Activated CD8-positive, alpha-beta memory T cell treated with anti-CD3 and anti-CD28 coated beads, Interleukin-2, amount 50 U/mL, for 48 hours (primary cell): ENCODE data around the gene PSMD5.

Source experiments
- DNase-seq: peaks from one replicate; pipeline ENCODE4 v3.0.0-alpha.2; 2020

Gene PSMD5

GRCh38 chr9:120801441-120801840 is 41.3 kb downstream of the PSMD5 start:
- DNase-seq: no peak

DNA sequence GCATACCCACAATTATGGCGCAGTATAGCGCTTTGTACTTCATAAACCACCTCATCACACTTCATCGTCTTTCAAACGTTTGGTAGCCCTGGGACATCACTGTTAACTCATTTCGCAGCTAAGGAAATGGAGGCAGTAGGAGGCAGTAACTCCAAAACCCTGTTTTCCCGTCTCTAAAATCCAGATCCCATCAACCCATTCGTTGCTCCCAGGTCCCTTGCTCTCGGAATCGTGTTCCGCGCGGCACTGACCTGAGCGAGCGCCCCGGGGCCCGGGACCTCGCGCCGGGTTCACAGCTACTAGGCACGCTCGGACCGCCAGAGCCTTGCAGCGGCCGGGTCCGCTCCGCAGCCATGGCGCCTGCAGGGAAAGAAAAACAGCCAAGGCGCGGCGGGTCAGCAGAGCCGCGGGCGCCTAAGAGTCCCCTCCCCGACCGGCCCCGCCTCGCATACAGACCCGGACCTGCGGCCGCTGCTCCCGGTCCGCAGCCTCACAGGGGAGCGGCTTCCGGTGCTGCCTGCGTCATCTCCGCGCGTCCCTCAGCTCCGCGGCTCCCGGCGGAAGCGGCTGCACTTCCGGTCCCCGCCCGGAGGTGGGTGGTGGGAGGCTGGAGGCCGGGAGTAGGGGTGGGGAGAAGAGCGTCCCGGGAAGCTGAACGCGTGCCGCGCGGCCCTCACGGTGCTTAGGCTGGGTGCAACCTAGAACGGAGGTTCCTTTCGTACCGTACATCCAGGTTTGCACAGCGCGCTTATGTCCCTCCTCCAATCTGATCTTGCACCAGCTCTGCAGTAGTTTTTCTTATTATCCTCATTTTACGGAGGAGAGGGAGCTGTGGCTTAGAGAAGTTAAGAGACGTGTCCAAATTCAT is 49.6 kb downstream of the PSMD5 start, which contains the start of gene FBXW2:
Gene FBXW2 (minus strand): TSS at position 519 of the 868 bp plus-strand sequence. CDS start 5,158 bp downstream, outside the sequence.
- DNase-seq: peak; percentile 96

GRCh38 chr9:120791161-120791560 is 51.6 kb downstream of the PSMD5 start:
- DNase-seq: no peak

GRCh38 chr9:120787933-120788332 is 54.8 kb downstream of the PSMD5 start:
- no peak for DNase-seq

- no peak for DNase-seq
These were observed 59.1 kb downstream of the PSMD5 start for GRCh38 chr9:120783602-120784047.

- DNase-seq: no peak
These were observed 61.5 kb downstream of the PSMD5 start for GRCh38 chr9:120781236-120781635.

GRCh38 chr9:120780367-120780766 is 62.4 kb downstream of the PSMD5 start:
- no peak for DNase-seq

DNA sequence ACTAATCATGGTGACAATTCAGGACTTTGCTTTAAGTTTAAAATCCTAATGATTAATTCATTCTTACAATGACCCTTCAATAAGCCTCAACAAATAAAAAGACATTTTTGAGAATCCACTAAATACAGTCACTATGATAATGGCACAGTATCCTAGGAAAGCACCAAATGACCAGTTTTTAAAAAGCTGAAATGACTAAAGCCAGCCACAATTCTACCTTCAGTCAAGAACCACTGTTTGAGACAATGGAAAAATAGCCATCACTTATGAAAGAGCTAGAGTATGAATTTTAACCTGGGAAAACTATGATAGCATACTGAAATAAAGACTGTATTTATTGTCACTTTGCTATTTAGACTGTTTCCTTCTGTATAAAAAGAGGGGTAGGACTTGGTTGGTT is 63.5 kb downstream of the PSMD5 start:
- no peak for DNase-seq

DNA sequence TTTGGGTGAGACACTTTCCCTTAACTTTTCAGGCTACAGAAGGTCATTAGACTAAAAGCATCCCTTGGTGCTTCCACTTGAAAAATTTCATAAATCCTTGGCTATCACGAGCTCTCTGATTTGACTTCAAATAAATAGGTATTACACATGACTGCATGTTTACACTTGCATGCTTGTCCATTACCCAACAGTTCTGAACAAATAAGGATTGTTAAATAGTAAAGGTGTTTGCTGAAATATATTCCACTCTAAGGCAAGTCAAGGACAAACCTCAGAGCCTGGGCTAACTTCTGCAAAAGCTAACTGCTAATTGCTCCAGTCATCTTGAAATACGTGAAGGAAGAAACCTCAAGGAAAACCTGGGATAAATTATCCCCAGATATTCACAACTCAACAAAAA is 64.0 kb downstream of the PSMD5 start:
- DNase-seq: no peak

DNA sequence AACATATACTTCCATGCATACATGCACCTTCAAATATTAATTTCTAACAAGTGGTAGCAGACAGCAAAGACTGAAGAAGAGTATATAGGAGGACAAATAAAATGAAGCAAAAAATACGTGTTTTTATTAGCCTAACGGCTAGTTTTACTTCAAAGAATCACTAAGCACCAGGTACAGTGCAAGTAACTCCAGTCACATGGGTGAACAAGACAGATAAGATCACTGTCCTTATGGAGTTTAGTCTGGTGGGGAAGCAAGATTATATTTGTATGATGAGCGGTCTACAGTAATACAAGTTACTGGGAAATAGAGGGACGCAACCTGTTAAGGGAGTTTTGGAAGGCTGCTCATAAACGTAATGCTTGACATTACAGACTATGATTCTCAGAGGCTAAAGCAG is 65.5 kb downstream of the PSMD5 start:
- no peak for DNase-seq

DNA sequence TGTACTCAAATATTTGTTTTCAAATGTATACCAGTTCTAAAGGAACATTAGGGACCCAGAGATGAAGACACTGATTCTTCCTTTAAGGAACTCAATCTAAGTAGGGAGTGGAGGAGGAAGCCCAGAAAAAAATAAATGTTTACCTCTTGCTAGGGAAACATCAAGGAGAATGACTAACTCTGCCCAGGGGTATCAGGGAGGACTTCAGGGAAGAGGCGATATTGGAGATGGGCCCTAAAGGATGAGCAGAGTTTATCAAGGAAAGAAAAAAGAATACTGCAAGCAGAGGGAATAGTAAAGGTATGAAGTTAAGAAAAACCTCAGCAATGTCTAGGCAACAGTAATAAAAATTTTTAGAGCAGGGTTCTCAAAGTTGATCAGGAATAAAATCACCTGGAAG is 65.9 kb downstream of the PSMD5 start:
- DNase-seq: no peak

- DNase-seq: no peak
These were observed 66.9 kb downstream of the PSMD5 start for GRCh38 chr9:120775859-120776258.

DNA sequence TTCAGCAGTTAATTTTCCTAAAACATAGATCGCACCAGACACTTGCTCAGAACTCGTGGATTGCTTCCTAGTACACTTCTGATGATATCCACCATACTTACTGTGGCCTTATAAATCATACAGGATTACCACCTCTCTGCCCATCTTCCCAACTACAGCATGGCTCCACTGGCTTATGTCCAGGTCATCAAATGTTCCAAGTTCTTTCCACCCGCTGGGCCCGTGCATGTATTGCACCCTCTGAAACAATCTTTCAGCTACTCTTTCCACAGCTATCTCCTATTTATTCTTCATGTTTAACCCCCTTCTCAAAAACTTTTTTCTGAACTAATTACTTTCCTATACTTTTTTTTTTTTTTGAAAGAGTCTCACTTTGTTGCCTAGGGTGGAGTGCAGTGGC is 68.0 kb downstream of the PSMD5 start:
- DNase-seq: no peak

- DNase-seq: no peak
These were observed 69.5 kb downstream of the PSMD5 start for GRCh38 chr9:120773256-120773655.

GRCh38 chr9:120770931-120771330 is 71.8 kb downstream of the PSMD5 start:
- no peak for DNase-seq

GRCh38 chr9:120768886-120769285 is 73.8 kb downstream of the PSMD5 start:
- DNase-seq: no peak

- DNase-seq: no peak
These were observed 74.5 kb downstream of the PSMD5 start for GRCh38 chr9:120768247-120768646.

DNA sequence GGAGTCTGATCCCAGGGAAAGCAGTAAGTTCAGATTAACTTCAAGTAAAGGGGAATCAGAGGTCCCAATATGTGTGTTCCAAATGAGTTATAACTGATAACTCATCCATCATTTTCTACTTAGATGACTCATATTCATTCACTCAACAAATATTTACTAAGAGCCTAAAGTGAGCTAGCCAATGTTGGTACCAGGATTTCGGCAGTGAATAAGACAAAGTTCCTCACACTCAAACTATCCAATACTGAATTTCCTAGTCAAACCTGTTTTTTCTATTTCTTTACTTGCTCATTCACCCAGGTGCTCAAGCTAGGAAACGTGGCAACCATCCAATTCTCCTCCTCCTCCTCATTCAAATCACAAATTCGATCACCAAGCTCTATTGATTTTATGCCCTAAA is 75.3 kb downstream of the PSMD5 start:
- no peak for DNase-seq
